ENCODE measurements around the gene SPOP. TPM values are rescaled to one million over a fixed set of nuclear protein-coding genes. Genes with fewer than 3 reads are reported as not detected.

Gene SPOP
- total and polyA plus RNA-seq, 7 donors, result 31.2 to 64.9 (median 47.3) TPM

DNA sequence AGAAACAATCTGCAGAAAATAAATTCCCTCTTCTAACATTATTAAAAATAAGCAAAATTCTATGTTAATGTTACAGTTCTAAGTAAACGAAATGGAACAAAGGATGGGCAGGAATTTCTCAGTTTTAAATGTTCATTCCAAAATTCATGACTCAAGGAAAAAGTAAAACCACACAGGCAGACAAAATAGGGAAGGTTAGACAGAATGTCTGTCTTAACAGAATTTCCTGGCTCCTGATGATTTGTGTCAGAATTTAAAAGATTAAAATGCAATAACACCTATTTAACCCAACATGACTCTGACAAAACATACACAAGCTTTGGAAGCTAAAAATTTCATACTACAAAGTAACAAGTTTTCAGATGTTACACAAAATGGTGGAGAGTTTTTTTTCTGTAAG lies 42.8 kb downstream of the SPOP start:
- intact Hi-C loops (cut with DNase I), result loop anchor here in 1 of 2 donors (5.0 kb wide), 1 partner anchor 42 kb away; the partner anchor contains the start of gene SPOP
- WGBS, 3 donors, result 19 to 51% (median 36%) methylated on average over 1 of the region's 1 CpG

DNA sequence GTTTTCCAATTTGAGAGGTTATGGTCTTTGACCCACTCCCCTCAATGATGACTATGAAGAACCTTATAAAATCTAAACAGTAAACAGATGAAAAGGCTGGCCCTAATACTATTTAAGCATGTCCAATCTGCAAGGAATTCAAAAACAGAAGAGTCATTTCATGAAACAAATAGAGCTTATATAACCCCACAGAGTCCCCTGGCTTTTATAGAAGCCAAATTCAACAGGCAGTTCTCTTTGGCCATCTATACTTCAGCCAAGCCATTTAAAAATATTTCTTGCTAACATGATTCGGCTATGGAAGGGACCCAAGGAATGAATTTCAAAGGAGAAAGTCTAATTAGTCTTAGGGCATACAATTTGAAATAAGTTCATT lies 43.4 kb downstream of the SPOP start:
- H3K4me3 ChIP-seq, result peak overlapping the region; percentile 34
- peaks cover 63% of the 10 kb centered on the region for H3K4me1 ChIP-seq
- DNase-seq (no peak), ATAC-seq (no peak)
- 9 to 14% (median 11%) methylated on average over 1 of the region's 1 CpG for WGBS, 3 donors
- no peaks in the 10 kb centered on the region for H3K27me3 ChIP-seq (ENCODE audit: insufficient read depth in 3 of 3, low read length in 2 of 3)
- intact Hi-C loops (cut with DNase I), result no loop called here
- no peaks in the 10 kb centered on the region for H3K9me3 ChIP-seq
- H3K36me3 ChIP-seq (ENCODE audit: insufficient read depth in 1 of 2, low read depth in 1 of 2), result no peaks in the 10 kb centered on the region
- peak overlapping the region; percentile 71 for H3K27ac ChIP-seq
- no peak for TF ChIP-seq CTCF (IDR thresholded peaks at IDR 0.05)

More for the DNA sequence above, 42.8 kb downstream of the SPOP start:
- Histone ChIP-seq H3K27ac (peak overlapping the region; percentile 71), H3K4me1 (peaks cover 62% of the 10 kb centered on the region), H3K4me3 (no peak overlapping the region), H3K36me3 (ENCODE audit: insufficient read depth in 1 of 2, low read depth in 1 of 2) (no peaks in the 10 kb centered on the region), H3K27me3 (ENCODE audit: insufficient read depth in 3 of 3, low read length in 2 of 3) (no peaks in the 10 kb centered on the region), H3K9me3 (no peaks in the 10 kb centered on the region)
- DNase-seq, result no peak
- TF ChIP-seq CTCF (IDR thresholded peaks at IDR 0.05), result no peak
- ATAC-seq, result no peak

DNA sequence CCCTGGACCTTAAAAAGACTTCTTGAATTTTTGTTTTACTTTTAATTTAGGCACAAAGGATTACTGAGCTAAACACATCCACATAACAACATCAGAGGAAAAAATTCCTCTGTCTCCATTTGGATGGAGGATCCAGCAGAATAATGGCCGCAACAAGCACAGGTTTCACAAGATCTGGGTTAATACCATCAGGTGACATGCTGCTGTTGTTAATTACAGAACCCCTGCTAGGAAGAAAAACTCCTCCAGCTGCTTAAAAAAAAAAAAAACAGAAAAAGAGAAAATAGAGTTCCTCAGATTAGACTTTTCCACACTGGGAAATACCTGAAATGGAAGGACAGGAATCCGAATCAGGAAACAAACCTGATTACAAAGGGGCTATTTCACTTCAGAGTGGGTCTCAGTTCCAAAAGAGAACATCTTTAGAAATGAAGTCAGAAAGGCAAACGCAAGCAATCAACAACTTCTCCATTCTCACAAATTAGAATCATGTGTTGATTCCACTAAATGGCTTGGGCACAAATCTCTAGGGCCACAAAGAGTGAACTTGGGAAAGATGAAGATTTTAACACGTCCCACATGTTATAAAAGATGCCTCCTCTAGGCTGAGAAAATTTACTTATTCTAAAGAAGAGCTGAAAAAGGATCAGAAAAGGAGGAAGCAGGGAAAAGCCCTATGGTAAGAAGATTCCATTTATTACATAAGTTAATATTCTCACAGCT lies 44.0 kb downstream of the SPOP start:
- peaks cover 64% of the 10 kb centered on the region for H3K4me1 ChIP-seq
- no peaks in the 10 kb centered on the region for H3K27me3 ChIP-seq (ENCODE audit: insufficient read depth in 3 of 3, low read length in 2 of 3)
- H3K27ac ChIP-seq, result peak overlapping the region; percentile 71
- ATAC-seq (peak in 1 of 4 donors; percentile 25), DNase-seq (no peak)
- no peaks in the 10 kb centered on the region for H3K9me3 ChIP-seq
- H3K4me3 ChIP-seq, result peak overlapping the region; percentile 34
- intact Hi-C loops (cut with DNase I), result no loop called here
- no peaks in the 10 kb centered on the region for H3K36me3 ChIP-seq (ENCODE audit: insufficient read depth in 1 of 2, low read depth in 1 of 2)
- TF ChIP-seq CTCF (IDR thresholded peaks at IDR 0.05), result no peak
- 46 to 57% (median 55%) methylated on average over 4 of the region's 4 CpGs for WGBS, 3 donors

- H3K27ac ChIP-seq, result peak overlapping the region; percentile 71
- intact Hi-C loops (cut with DNase I), result no loop called here
- no peaks in the 10 kb centered on the region for H3K27me3 ChIP-seq (ENCODE audit: insufficient read depth in 3 of 3, low read length in 2 of 3)
- no peaks in the 10 kb centered on the region for H3K36me3 ChIP-seq (ENCODE audit: insufficient read depth in 1 of 2, low read depth in 1 of 2)
- H3K9me3 ChIP-seq, result no peaks in the 10 kb centered on the region
- TF ChIP-seq CTCF (IDR thresholded peaks at IDR 0.05), result no peak
- no peak for DNase-seq
- WGBS, 3 donors, result 5 to 17% (median 11%) methylated on average over 2 of the region's 2 CpGs
- peak; percentile 82 to 91 (median 86) for ATAC-seq
- peak overlapping the region; percentile 34 for H3K4me3 ChIP-seq
- H3K4me1 ChIP-seq, result peaks cover 69% of the 10 kb centered on the region
Observed at GRCh38 chr17:49633250-49633649, 44.6 kb downstream of the SPOP start.

DNA sequence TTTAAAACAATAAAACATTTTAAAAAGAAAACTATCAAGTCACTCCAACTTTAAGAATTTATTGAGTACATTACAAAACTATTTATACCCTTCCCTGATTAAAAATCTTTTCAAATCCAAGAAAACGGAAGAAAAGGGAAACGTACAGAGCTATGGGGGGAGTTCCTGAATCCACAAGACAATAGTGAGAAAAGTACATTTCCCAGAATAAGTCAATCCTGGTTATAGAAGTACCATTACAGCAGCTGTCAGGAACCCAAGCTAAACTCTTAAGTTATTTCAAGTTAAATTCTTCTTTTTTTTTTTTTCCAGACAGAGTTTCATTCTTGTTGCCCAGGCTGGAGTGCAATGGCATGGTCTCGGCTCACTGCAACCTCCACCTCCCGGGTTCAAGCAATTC lies 45.7 kb downstream of the SPOP start:
- no peak for TF ChIP-seq CTCF (IDR thresholded peaks at IDR 0.05)
- DNase-seq (no peak), ATAC-seq (no peak)
- WGBS, 3 donors, result 67 to 81% (median 78%) methylated on average over 4 of the region's 4 CpGs
- intact Hi-C loops (cut with DNase I), result no loop called here
- peak overlapping the region; percentile 71 for H3K27ac ChIP-seq
- no peak overlapping the region for H3K4me3 ChIP-seq
- H3K9me3 ChIP-seq, result no peaks in the 10 kb centered on the region
- no peaks in the 10 kb centered on the region for H3K36me3 ChIP-seq (ENCODE audit: insufficient read depth in 1 of 2, low read depth in 1 of 2)
- H3K27me3 ChIP-seq (ENCODE audit: insufficient read depth in 3 of 3, low read length in 2 of 3), result no peaks in the 10 kb centered on the region
- H3K4me1 ChIP-seq, result peaks cover 80% of the 10 kb centered on the region
